Epithelial cell of esophagus (primary cell): ENCODE measurements around the gene SLC4A11.
A peak's percentile ranks its signal among the peaks of the same experiment; 100 is the strongest.
"Not testable (repeated sequence)": the region's sequence is repeated elsewhere in the genome, so short reads cannot be mapped to it uniquely, and the experiment has no call there.

Source experiments
- DNase-seq: peaks from one replicate; pipeline ENCODE4 v3.0.0; 2010; ENCODE audit warnings: low read depth
- H3K4me3 ChIP-seq: 2 replicates; pipeline ENCODE4 v1.5.1; 2011; ENCODE audit warnings: mild to moderate bottlenecking, low read length, control low read depth
- TF ChIP-seq, protein P1 (sequence below): IDR thresholded peaks from 2 replicates; pipeline ENCODE4 v1.5.1; 2011; ENCODE audit warnings: low read depth, mild to moderate bottlenecking, low read length, control low read depth, inconsistent platforms; ENCODE audit not compliant: insufficient read depth; ENCODE audit errors: missing control alignments

Gene SLC4A11

DNA sequence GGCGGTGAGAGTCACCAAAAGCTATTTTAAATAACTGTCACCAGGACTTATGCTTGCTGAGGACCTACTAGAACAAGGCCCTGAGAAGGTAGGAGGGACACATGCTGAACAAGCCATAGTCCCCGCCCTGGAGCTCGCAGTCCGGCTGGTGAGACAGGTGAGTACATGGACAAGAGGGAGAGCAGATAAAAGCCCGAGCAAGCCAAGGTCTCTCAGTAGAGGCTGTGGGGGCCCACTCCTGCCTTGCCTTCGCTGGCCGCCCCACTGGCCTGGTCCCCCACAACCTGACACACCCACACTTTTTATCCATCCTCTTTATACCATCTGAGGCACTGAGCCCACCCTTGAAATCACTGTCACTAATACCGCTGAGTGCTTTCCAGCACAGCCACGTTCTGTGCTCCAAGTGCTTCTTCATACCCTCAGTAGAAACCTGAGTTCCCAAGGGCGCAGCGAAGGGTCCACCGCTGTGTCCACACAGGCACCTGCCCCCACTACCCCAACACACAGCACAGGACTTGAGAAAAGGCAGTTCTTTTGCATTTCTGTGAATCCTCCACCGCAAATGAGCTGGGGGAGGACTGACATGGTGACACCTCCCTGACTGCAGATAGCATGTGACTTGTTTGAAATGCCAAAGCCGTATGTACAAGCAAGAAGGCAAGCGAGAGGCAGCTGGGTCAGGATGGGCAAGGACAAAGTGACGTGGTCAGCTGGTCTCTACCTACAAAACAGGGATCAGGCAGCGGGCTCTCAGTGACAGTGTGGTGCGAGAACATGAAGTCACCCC, 46.6 kb downstream of the SLC4A11 start:
- TF ChIP-seq, protein P1, sequence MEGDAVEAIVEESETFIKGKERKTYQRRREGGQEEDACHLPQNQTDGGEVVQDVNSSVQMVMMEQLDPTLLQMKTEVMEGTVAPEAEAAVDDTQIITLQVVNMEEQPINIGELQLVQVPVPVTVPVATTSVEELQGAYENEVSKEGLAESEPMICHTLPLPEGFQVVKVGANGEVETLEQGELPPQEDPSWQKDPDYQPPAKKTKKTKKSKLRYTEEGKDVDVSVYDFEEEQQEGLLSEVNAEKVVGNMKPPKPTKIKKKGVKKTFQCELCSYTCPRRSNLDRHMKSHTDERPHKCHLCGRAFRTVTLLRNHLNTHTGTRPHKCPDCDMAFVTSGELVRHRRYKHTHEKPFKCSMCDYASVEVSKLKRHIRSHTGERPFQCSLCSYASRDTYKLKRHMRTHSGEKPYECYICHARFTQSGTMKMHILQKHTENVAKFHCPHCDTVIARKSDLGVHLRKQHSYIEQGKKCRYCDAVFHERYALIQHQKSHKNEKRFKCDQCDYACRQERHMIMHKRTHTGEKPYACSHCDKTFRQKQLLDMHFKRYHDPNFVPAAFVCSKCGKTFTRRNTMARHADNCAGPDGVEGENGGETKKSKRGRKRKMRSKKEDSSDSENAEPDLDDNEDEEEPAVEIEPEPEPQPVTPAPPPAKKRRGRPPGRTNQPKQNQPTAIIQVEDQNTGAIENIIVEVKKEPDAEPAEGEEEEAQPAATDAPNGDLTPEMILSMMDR: no peak
- no peak overlapping the region for H3K4me3 ChIP-seq
- no peak for DNase-seq

DNA sequence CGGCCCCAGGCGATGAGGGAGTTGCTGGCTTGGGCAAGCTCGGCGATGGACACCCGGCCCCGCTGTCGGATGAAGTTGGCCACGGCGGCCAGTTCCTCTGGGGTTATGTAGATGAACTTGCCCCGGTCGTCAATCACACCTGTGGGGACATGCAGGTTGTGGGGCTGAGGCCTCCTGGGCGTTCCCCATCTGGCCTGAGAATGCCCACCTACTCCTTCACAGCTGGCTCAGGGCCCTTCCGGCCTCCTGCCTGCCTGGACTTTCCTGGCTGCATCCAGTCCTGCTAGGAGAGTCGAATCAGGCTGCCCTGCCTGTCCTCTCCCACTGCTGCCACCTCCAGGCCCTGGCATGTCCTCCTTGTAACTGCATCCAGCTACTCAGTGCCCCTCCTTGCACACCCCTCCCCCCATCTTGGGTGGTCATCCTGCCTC, 48.3 kb downstream of the SLC4A11 start:
- DNase-seq: no peak
- H3K4me3 ChIP-seq: no peak overlapping the region
- TF ChIP-seq, protein P1: no peak

DNA sequence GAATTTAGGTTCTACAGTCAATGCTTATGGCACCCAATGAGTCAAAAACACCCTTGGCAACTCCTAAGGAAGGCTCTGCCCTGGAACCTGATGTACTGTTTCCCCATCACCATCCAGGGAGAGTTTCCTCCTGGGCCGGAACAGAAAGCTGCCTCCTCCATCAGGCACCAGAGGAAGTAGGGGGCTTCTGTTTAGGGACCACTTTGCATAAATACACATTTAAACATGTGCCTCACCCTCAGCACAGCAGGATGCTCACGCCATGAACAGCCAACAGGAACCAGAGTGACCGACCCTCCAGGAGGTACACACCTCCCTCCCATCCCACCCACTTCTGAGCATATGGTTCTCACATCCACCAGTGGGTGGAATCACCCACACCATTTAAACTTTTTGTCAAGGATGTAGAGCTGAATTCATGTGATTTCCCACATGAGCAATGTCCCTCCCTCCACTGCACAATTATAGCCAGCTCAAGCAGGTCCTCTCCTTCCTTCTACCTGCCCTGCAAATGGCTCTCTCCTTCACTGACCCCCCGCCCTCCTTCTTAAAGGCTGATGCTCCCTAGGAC, 49.3 kb downstream of the SLC4A11 start:
- TF ChIP-seq, protein P1: no peak
- no peak for DNase-seq
- H3K4me3 ChIP-seq: no peak overlapping the region

DNA sequence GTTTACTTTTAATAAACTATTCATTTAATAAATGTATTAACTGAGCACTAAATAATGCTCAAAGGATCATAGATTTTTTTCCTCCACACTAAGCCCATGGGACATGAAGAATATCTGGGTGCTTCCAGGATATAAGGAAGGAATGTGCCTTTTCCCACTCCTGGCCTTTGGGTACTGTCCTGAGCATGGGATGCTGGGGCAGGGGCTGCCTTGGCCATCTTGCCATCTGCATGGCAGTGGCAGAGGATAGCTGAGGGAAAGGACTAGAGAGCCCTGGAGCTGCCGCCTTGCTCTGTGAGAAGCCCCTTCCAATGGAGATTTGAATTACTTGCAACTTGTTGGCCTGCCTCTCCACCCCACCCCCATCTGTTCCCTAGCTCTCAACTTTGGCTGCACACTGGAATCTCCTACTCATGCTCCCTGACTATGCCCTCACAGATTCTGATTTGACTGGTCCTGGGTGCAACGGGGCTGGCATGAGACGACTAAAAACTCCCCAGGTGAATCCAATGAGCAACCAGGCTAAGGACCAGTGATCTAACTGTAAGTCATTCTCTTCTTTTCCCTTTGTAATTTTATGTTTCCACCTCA, 50.1 kb downstream of the SLC4A11 start:
- no peak overlapping the region for H3K4me3 ChIP-seq
- TF ChIP-seq, protein P1: no peak
- DNase-seq: no peak

DNA sequence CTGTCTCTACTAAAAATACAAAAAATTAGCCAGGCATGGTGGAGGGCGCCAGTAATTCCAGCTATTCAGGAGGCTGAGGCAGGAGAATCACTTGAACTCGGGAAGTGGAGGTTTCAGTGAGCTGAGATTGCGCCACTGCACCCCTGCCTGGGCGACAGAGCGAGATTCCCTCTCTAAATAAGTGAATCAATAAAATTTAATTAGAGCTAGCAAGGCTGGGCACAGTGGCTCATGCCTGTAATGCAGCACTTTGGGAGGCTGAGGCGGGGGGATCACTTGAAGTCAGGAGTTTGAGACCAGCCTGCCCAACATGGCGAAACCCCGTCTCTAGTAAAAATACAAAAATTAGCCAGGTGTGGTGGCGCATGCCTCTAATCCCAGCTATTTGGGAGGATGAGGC, 51.1 kb downstream of the SLC4A11 start:
- H3K4me3 ChIP-seq, DNase-seq: not testable (repeated sequence)

DNA sequence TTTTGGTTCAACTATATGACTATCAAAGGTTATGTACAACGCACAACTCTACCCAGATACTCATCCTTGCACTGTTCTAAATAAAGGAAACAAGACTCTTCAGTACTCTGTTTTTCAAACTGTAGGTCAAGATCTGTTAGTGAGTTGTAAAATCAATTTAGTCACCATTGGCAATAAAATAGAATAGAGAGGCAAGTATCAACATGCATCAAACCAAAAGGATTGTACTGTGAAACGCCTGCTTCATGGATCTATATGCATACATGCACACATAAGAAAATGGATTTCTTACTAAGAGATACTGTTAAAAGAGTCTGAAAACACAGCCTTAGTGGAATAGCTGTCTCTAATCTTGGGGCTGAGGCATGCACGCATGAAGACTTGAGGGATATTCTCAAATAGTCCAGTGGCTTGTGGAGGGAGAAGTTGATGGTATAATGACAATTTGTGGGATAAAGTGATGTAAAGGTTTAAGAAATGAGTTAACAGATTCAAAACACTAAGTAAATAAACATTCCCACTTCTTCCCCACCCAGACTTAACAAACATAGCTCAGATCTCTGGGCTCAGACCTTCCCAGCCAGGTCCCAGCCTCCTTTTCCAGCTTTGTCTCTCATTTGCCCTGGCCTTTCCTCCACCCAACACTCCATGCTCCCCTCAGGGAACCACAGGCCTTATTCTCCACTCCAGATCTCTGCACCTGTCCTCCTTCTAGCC, 54.9 kb downstream of the SLC4A11 start:
- peak; percentile 32 for DNase-seq
- no peak overlapping the region for H3K4me3 ChIP-seq
- TF ChIP-seq, protein P1: no peak

DNA sequence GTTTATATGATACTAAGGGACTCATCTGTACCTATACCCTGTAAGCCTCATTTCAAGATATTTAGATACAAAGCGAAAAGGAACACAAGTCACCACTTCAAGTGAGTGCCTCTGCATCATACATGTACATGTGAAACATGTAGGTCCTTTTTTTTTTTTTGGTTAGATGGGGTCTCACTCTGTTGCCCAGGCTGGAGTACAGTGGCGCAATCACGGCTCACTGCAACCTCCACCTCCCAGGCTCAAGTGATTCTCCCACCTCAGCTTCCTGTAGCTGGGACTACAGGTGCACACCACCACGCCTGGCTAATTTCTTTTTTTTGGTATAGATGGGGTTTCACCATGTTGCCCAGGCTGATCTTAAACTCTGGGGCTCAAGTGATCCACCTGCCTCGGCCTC, 56.6 kb downstream of the SLC4A11 start:
- DNase-seq, H3K4me3 ChIP-seq: not testable (repeated sequence)
